Peyer's patch (tissue), 4 donors: Measurements from ENCODE around the gene ACOT7.

Experiments used
- POLR2A ChIP-seq, 2 donors: fragments of 450-650 bp; IDR thresholded peaks; one replicate each; pipeline ENCODE4 v1.5.1; 2017; ENCODE audit warnings: antibody characterized with exemption in 2 of 2, mild to moderate bottlenecking in 2 of 2, moderate library complexity in 2 of 2
- TF ChIP-seq, protein P1 (sequence below), 6 experiments: fragments of 450-650 bp in 4 of 6; fragments of 200-600 bp in 2 of 6; sonication (generic) in 1 of 6; IDR thresholded peaks; one replicate each; pipeline ENCODE4 v1.5.1; 2017 to 2019; ENCODE audit warnings: antibody characterized with exemption in 6 of 6, mild to moderate bottlenecking in 3 of 6, moderate library complexity in 1 of 6

DNA sequence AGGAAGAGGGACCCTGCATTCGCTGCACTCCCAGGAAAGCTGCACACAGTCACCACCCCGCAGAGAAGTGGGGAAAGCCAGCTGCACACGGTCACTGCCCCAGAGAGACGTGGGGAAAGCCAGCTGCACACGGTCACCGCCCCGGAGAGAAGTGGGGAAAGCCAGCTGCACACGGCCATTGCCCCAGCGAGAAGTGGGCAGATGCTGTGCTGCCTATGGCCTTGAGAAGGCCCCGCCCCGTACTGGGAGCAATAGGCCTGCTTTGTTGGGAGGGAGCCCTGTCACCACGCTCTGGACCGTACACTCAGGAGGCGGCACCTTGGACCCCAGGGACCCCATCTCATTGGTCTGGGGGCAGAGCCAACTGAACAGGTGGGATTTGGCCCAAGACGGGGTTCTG lies 128.4 kb downstream of the ACOT7 start:
- TF ChIP-seq, protein P1, sequence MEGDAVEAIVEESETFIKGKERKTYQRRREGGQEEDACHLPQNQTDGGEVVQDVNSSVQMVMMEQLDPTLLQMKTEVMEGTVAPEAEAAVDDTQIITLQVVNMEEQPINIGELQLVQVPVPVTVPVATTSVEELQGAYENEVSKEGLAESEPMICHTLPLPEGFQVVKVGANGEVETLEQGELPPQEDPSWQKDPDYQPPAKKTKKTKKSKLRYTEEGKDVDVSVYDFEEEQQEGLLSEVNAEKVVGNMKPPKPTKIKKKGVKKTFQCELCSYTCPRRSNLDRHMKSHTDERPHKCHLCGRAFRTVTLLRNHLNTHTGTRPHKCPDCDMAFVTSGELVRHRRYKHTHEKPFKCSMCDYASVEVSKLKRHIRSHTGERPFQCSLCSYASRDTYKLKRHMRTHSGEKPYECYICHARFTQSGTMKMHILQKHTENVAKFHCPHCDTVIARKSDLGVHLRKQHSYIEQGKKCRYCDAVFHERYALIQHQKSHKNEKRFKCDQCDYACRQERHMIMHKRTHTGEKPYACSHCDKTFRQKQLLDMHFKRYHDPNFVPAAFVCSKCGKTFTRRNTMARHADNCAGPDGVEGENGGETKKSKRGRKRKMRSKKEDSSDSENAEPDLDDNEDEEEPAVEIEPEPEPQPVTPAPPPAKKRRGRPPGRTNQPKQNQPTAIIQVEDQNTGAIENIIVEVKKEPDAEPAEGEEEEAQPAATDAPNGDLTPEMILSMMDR (IDR thresholded peaks at IDR 0.05), result no peak
- no peak for TF ChIP-seq POLR2A (IDR thresholded peaks at IDR 0.05)
